Activated CD8-positive, alpha-beta T cell treated with anti-CD3 and anti-CD28 coated beads for 36 hours (primary cell): ENCODE data around the gene VCAN. TPM values are rescaled to one million over a fixed set of nuclear protein-coding genes. Genes with fewer than 3 reads are reported as not detected.

ENCODE experiments used
- ATAC-seq: fragments of 200-7000 bp; cut with Tn5 transposase; one replicate; pipeline ENCODE4 v1.10.0; 2021; ENCODE audit warnings: mild to moderate bottlenecking, moderate library complexity
- CTCF ChIA-PET: fragments of 350-600 bp; sonication (Branson Sonifier 250); formaldehyde crosslinking; loops from one replicate; lab custom pipeline; 2021; ENCODE audit warnings: antibody characterized with exemption; lab: Charles Lee
- POLR2A ChIA-PET: fragments of 350-600 bp; sonication (Branson Sonifier 250); formaldehyde crosslinking; loops from one replicate; lab custom pipeline; 2021; ENCODE audit warnings: antibody characterized with exemption; lab: Charles Lee
- DNase-seq: peaks from one replicate; pipeline ENCODE4 v3.0.0-alpha.2; 2020
- H3K27ac Mint-ChIP-seq: one replicate; pipeline ENCODE4 v1.8.0; 2021; ENCODE audit warnings: mild to moderate bottlenecking, mixed read lengths
- H3K27me3 Mint-ChIP-seq: one replicate; pipeline ENCODE4 v1.8.0; 2021; ENCODE audit warnings: mixed read lengths
- H3K36me3 Mint-ChIP-seq: one replicate; pipeline ENCODE4 v1.8.0; 2021; ENCODE audit warnings: low read depth, mixed read lengths
- H3K4me1 Mint-ChIP-seq: one replicate; pipeline ENCODE4 v1.8.0; 2021; ENCODE audit warnings: low read depth, mixed read lengths
- H3K4me3 Mint-ChIP-seq: one replicate; pipeline ENCODE4 v1.8.0; 2021; ENCODE audit warnings: mild to moderate bottlenecking, moderate library complexity, mixed read lengths
- H3K9me3 Mint-ChIP-seq: one replicate; pipeline ENCODE4 v1.8.0; 2021; ENCODE audit warnings: mixed read lengths
- CTCF ChIP-seq: fragments of 200-600 bp; IDR thresholded peaks from one replicate; pipeline ENCODE4 v1.8.0; 2022; ENCODE audit warnings: antibody characterized with exemption, mild to moderate bottlenecking
- intact Hi-C: fragments of 100-400 bp; cut with micrococcal nuclease; formaldehyde crosslinking; loops from one replicate; pipeline ENCODE4 v1.10.0; 2022
- total RNA-seq, 2 experiments: library from RNA; stranded (reverse); gene quantifications; one replicate each; pipeline ENCODE4 v1.2.3, GENCODE V29; 2021

VCAN gene
- total RNA-seq, 2 experiments from 2014 or later = not detected

DNA sequence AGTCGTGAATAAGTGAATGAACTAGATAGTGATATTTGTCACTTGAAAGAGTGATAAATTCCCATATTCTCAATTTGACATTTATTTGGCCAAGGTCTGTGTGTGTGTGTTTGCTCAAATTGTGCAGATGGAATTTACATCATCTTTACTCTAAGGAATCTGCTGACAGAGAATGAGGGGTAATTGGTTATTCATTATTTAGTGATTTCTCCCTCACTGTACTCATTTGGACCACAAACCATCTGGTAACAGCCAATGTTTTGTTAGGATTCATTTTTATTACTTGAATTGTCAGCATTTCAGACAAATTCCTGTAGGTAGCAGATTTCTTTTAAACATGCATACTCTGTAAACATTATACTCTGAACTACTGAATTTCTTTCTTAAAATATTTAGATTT, 15.6 kb downstream of the VCAN start:
- H3K27ac Mint-ChIP-seq = no peak overlapping the region

GRCh38 chr5:83488271-83488670, 16.7 kb downstream of the VCAN start:
- peaks cover 6% of the 10 kb centered on the region for H3K27me3 Mint-ChIP-seq
- DNase-seq (no peak), ATAC-seq (no peak)
- H3K4me1 Mint-ChIP-seq = no peaks in the 10 kb centered on the region
- H3K27ac Mint-ChIP-seq = no peak overlapping the region
- intact Hi-C loops = no loop called here
- no peaks in the 10 kb centered on the region for H3K36me3 Mint-ChIP-seq
- ChIA-PET POLR2A (no interaction called here), CTCF (no interaction called here)
- no peak overlapping the region for H3K4me3 Mint-ChIP-seq
- no peak for TF ChIP-seq CTCF
- no peaks in the 10 kb centered on the region for H3K9me3 Mint-ChIP-seq

More for the DNA sequence above, 15.6 kb downstream of the VCAN start:
- no peak for DNase-seq
- ChIA-PET CTCF (no interaction called here), POLR2A (no interaction called here)
- no peaks in the 10 kb centered on the region for H3K9me3 Mint-ChIP-seq
- H3K36me3 Mint-ChIP-seq = no peaks in the 10 kb centered on the region
- H3K27me3 Mint-ChIP-seq = peaks cover 11% of the 10 kb centered on the region
- no peaks in the 10 kb centered on the region for H3K4me1 Mint-ChIP-seq
- TF ChIP-seq CTCF = no peak
- no peak overlapping the region for H3K4me3 Mint-ChIP-seq
- intact Hi-C loops = no loop called here
- ATAC-seq = no peak

DNA sequence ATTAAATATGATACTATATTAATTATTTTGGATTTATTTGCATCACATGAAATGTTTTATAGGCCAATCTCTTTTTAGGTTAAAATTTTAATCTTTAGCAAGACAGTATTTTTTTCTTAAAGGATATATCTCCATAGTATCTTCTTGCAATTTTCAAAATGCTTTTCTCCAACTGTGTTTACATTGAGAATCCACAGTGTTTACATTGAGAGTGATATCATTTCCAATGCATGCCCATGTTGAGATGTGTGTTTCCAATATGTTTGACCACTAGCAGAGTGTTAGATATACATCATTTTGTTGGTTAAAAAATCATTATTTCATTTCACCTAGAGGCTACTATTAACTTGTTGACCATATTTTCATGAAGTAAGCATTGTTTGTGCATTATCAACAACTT, 17.3 kb downstream of the VCAN start:
- ATAC-seq = no peak
- intact Hi-C loops = no loop called here
- TF ChIP-seq CTCF = no peak
- DNase-seq = no peak
- ChIA-PET CTCF (no interaction called here), POLR2A (no interaction called here)
- H3K36me3 Mint-ChIP-seq = no peaks in the 10 kb centered on the region
- H3K27me3 Mint-ChIP-seq = peaks cover 6% of the 10 kb centered on the region
- H3K27ac Mint-ChIP-seq = no peak overlapping the region
- no peaks in the 10 kb centered on the region for H3K4me1 Mint-ChIP-seq
- no peaks in the 10 kb centered on the region for H3K9me3 Mint-ChIP-seq
- H3K4me3 Mint-ChIP-seq = no peak overlapping the region

DNA sequence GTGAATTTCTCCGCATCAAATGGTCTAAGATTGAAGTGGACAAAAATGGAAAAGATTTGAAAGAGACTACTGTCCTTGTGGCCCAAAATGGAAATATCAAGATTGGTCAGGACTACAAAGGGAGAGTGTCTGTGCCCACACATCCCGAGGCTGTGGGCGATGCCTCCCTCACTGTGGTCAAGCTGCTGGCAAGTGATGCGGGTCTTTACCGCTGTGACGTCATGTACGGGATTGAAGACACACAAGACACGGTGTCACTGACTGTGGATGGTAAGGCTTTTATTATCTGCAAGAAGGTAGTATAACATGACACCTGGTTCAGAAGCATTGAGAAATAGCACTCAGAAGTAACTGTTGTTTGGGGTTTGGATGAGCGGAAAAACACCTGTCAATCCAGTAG, 18.7 kb downstream of the VCAN start:
- ChIA-PET CTCF (no interaction called here), POLR2A (no interaction called here)
- Mint-ChIP-seq H3K4me1 (no peaks in the 10 kb centered on the region), H3K4me3 (no peak overlapping the region), H3K27me3 (peaks cover 5% of the 10 kb centered on the region), H3K27ac (no peak overlapping the region), H3K36me3 (no peaks in the 10 kb centered on the region), H3K9me3 (no peaks in the 10 kb centered on the region)
- no peak for TF ChIP-seq CTCF
- DNase-seq (no peak), ATAC-seq (no peak)
- intact Hi-C loops = no loop called here

- ChIA-PET POLR2A (no interaction called here), CTCF (interaction anchor here (1.1 kb wide), 1 partner anchor 19 kb away, joined by 3 read pairs; no protein-coding TSS in a partner anchor)
- Mint-ChIP-seq H3K27me3 (peaks cover 4% of the 10 kb centered on the region), H3K27ac (no peak overlapping the region), H3K4me1 (no peaks in the 10 kb centered on the region), H3K4me3 (no peak overlapping the region), H3K9me3 (no peaks in the 10 kb centered on the region), H3K36me3 (no peaks in the 10 kb centered on the region)
- intact Hi-C loops = no loop called here
- ATAC-seq (no peak), DNase-seq (no peak)
- TF ChIP-seq CTCF = no peak
Observed at GRCh38 chr5:83492331-83492730, 20.8 kb downstream of the VCAN start.
